ENCODE measurements around the gene UBA52.
"Not testable (repeated sequence)": the region's sequence is repeated elsewhere in the genome, so short reads cannot be mapped to it uniquely, and the experiment has no call there.

Gene UBA52

DNA sequence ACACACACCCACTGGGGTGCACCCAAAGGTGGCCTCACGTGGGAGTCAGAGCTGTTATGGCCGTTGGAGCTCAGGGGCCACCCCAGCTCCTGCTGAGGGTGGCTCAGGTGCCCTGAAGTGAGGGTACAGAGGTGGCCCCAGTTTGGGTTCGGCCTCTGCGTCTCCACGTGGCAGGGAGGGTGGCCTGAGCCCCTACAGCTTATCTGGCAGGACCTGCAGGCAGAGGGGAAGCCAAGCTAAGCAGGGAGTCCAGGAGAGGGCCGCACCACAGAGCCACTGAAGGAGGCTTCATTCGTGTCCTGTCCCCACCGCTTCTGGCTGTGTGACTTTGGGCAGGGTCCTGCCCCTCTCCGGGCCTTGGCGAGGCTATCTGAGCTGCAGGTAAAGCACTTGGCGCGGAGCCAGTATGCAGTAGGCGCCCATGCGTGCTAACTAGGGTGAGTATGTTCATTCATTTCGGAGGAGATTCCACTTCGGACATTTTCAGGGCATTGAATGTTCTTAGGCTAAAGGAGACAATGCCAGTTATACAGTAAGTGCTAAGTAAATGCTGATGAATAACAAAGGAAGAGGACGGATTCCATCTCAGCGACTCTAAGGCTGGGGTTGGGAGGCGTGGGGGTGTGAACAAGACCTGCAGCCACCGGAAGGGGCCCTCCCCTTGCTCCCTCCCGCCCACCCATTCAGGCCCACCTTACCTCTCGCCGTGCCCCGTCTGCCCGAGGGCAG is 21.9 kb downstream of the UBA52 start:
- no peak for DNase-seq

- DNase-seq: peak; percentile 33
These were observed 22.6 kb downstream of the UBA52 start for GRCh38 chr19:18594096-18594823.

GRCh38 chr19:18594824-18595373 is 23.2 kb downstream of the UBA52 start:
- DNase-seq: no peak

- no peak for DNase-seq
These were observed 23.8 kb downstream of the UBA52 start for GRCh38 chr19:18595475-18595874.

- peak; percentile 10 for DNase-seq
These were observed 25.1 kb downstream of the UBA52 start for GRCh38 chr19:18596752-18597157.

DNA sequence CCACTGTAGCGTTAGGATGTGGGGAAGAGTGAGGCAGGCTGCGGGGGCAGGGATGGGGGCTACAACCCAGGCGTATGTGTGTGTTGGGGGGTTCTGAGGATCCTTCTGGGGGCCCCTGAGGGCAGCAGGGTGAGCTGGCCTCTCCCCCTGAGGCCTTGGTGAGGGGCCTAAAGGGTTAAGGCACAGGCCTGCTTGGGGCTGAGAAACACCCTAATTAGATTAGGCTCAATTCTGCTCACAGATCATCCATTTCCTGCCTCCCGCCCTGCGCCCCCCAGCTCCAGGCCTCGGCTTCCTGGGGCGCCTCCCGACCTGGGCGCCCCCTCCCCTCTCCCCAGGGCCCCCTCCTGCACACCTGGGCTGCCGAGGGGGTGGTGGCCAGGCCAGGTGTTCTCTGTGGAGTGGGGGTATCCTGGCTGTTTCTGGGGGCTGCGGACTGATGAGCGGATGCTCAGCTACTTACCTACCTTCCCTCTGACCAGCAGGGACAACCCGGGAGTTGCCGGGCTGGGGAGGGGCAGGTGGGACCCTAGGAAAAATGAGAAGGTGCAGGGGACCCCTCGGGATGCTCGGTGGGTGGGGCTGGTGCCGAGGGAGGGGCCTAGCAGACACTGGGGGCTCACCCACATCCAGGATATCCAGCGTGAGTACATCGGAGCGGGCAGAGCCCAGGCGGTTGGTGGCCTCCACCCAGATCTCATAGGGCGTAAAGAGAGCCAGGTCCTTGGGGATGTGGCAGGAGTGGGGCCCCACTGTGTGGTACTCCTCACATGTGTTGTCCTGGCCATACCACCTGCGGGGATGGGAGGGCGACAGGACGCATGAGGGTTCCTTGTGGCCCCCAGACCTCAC is 26.4 kb downstream of the UBA52 start:
- DNase-seq: no peak

DNA sequence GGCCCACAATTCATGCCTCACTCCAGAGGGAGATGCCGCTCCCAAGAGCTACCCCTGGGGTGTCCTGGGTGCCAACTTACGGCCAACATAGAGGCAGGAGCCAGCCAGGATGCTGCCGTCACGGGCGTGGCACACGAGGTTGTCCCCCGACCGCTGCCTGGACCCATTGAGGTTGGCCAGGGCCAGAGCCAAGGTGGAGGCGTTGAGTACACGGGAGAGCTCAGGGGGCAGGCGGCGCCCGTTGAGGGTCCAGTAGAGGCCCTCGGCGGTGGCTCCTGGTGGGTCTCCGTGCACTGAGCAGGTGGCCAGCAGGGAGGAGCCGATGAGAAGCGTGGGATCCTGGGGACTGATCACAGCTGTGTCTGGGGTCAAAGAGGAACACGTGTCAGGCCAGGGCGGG is 27.8 kb downstream of the UBA52 start:
- no peak for DNase-seq

- not testable (repeated sequence) for DNase-seq
These were observed 29.2 kb downstream of the UBA52 start for GRCh38 chr19:18600692-18601397.

DNA sequence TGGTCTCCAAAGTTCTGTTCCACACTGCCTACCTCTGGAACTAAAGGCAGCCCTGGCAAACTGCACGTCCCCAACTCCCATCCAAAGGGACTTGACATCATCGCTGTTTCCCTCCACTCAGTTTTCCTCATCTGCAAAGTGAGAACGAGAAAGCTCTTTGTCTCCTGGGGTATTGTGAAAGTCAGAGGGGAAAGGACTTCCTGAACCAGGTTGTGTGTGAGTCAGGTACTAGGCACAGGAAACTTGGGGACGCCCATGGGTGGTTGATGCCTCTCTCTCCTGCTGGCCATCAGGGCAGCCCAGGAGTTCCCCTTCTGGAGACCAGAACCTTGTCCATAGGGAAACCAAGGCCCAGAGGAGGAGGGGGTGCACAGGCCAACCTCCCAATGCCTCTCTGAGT is 30.2 kb downstream of the UBA52 start:
- DNase-seq: no peak

- DNase-seq: no peak
These were observed 31.7 kb downstream of the UBA52 start for GRCh38 chr19:18603255-18603957.

- DNase-seq: no peak
These were observed 32.5 kb downstream of the UBA52 start for GRCh38 chr19:18603958-18604819.

DNA sequence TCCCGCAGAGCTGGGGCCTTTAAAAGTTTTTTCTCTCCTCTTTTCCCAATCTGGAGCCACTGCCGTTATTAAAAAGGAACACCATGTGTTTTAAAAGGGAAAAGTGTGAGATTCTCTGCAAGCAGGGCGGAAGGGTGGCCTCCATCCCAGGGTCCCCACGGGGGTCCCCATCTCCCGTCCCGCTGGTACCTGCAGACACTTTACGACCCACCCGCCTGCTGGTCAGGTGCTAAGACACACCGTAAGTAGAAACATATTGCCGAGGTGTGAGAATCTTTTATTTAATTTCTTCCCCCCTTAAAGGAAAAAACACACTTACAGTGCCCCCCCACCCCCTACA is 33.1 kb downstream of the UBA52 start:
- no peak for DNase-seq

- no peak for DNase-seq
These were observed 33.5 kb downstream of the UBA52 start for GRCh38 chr19:18605196-18605545.

- DNase-seq: no peak
These were observed 34.1 kb downstream of the UBA52 start for GRCh38 chr19:18605546-18606280.

DNA sequence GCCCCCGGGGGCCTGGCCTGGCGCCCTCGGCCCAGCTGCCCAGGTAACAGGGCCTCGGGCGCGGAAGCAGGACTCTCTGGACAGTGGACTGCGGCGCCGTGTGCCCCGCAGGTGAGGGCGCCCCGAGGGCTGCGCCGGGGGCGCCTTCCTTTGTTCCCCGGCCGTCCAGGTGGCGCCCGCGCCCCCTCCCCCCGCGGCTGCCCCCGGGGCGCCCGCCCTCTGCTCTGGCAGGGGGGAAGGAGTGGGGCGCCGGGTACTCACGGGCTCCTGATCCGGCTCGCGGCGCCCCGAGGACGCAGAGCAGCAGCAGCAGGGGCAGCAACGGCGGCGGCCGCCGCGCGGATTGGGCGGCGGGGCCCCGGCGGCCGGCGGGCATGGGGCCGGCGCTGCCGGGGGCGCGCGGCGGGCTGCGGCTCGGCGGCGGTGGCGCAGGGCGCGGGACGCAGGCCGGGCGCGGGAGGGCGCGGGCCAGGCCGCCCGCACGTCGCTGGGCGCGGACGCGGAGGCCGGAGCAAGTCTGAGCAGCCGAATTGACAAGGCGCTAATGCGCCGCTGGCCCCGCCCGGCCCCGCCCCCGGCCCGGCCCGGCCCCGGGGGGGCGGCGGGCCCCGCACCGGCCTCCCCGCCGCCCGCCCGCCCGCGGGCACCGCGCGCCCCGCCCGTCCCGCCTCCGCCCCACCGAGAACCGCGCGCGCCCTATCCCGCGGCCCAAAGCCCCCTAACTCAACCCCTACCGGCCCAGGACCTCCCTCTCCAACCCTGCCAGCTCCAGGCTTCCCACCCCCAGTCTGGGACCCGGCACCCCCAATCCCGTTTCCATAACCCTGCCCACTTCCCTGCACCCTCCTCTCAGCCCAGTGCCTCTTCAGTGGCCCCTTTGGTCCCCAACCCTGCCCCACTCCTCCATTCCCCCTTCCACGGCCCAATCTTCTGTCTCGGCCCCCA is 34.9 kb downstream of the UBA52 start, which contains the start of gene CRLF1:
TSS of gene CRLF1 (minus strand) at position 519 of the 945 bp plus-strand sequence. CDS start at position 376, 143 bp downstream.
- DNase-seq: no peak

DNA sequence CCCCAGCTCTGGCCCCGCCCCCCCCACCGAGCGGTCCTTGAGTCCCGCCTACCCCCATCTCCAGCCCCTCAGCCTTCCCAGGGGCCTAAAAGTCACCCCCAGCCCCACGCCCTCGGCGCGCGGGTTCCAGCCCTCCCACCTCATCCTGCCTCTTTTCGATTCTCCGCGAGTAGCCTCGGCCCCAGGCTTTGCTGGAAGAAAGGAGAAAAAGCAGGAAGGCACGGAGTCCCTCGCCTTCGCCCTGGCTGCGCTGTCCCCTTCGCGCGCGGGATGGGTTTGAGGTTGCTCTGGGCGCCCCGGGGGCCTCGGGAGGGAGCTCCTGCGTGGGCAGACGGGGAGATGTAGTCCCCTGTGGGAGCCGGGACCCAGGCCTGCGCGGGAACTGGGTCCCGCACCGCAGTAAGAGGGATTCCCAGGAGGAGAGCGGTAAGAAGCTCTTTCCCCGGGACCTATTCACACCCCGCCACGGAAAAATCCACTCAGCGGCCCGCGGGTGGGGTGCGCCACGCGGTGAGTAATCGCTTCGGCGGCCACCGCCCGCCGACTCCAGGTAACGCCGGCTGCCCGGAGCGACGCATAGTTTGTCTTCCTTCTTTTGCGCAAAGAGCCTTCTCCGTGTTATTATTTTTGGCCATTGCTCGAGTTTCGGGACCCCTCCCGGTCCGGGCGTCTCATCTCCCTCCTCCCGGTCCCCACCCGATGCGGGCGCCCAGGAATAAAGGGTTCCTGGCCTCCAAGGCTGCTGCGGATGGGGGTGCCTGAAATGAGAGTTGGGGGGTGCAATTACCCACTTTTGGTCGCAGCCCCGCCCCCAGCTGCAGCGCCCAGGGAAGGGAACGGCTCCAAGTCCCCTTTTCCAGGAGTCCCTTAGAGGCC is 35.8 kb downstream of the UBA52 start:
- no peak for DNase-seq

DNA sequence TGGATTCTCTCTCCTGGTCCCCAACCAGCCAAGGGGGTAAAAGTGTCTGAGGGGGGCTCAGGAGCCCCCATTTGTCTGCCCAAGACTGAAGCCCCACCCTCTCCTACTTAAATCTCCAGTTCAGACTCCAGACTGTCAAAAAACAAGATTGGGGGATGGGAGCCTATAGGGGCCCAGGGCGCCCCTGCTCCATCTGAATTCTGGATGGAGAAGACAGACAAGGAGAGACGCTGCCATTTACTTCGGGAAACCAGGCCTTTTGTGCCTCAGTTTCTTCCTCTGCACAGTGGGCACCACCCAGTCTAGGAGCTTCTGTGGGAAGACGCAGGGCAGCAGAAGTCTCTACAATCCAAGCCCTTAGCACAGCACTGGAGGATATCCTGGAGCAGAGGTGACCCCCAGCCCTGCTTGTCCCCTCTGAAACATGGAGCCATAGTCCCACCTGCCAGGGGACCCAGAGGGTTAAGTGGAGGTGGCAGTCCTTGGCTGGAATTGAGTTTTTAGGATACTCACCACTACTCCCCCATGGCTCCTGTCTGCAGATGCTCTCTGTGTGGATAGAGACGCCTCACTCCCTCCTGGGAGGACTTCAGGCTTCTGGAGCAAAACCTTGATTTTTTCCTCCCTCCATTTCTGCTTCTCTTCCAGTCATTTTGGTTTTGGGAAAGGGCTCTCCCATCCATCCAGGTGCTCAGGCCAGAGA is 36.6 kb downstream of the UBA52 start:
- no peak for DNase-seq

Measured in DMS153 (cell line).